Loucy (cell line): ENCODE measurements around the gene RS1.

Experiments
- H2AFZ ChIP-seq: fragments of 200-600 bp; sonication (generic); 2 replicates; pipeline ENCODE4 v1.6.0; 2016; ENCODE audit warnings: antibody characterized with exemption, mild to moderate bottlenecking, low read length, moderate library complexity
- H3F3A ChIP-seq: fragments of 200-600 bp; 2 replicates; pipeline ENCODE4 v1.6.0; 2016; ENCODE audit warnings: antibody characterized with exemption, low read depth, mild to moderate bottlenecking
- H3K27me3 ChIP-seq: fragments of 200-600 bp; sonication (generic); 2 replicates; pipeline ENCODE4 v1.6.1; 2014; ENCODE audit warnings: low read length, mild to moderate bottlenecking; ENCODE audit not compliant: insufficient read depth, poor library complexity, severe bottlenecking
- H3K36me3 ChIP-seq: fragments of 200-600 bp; sonication (generic); 2 replicates; pipeline ENCODE4 v1.6.1; 2016; ENCODE audit warnings: low read length; ENCODE audit not compliant: insufficient read depth
- H3K4me1 ChIP-seq: fragments of 200-600 bp; sonication (generic); 2 replicates; pipeline ENCODE4 v1.5.1; 2014; ENCODE audit warnings: low read length, mild to moderate bottlenecking; ENCODE audit not compliant: insufficient read depth, poor library complexity, severe bottlenecking
- H3K4me2 ChIP-seq: fragments of 200-600 bp; sonication (generic); 2 replicates; pipeline ENCODE4 v1.6.0; 2014; ENCODE audit warnings: antibody characterized with exemption, low read length, low read depth, mild to moderate bottlenecking; ENCODE audit not compliant: poor library complexity, severe bottlenecking
- H3K4me3 ChIP-seq: fragments of 200-600 bp; sonication (generic); 2 replicates; pipeline ENCODE4 v1.5.1; 2014; ENCODE audit warnings: low read length, mild to moderate bottlenecking, mixed read lengths; ENCODE audit not compliant: poor library complexity, severe bottlenecking
- H3K79me2 ChIP-seq: fragments of 200-600 bp; sonication (generic); 2 replicates; pipeline ENCODE4 v1.6.1; 2014; ENCODE audit warnings: low read length; ENCODE audit not compliant: insufficient read depth
- H3K9ac ChIP-seq: fragments of 200-600 bp; sonication (generic); 2 replicates; pipeline ENCODE4 v1.6.0; 2014; ENCODE audit warnings: mild to moderate bottlenecking, low read depth, low read length, moderate library complexity; ENCODE audit not compliant: poor library complexity, severe bottlenecking
- H3K9me2 ChIP-seq: fragments of 200-600 bp; sonication (generic); replicated peaks from 2 replicates; pipeline ENCODE4 v1.6.1; 2016; ENCODE audit warnings: low read depth, low read length, mixed read lengths
- H3K9me3 ChIP-seq: fragments of 200-600 bp; sonication (generic); 2 replicates; pipeline ENCODE4 v1.6.1; 2014; ENCODE audit warnings: mild to moderate bottlenecking, antibody characterized with exemption, low read length, low read depth; ENCODE audit not compliant: insufficient read depth
- H4K20me1 ChIP-seq: fragments of 200-600 bp; sonication (generic); 2 replicates; pipeline ENCODE4 v1.6.0; 2014; ENCODE audit warnings: antibody characterized with exemption, low read length, mild to moderate bottlenecking; ENCODE audit not compliant: insufficient read depth, poor library complexity, severe bottlenecking
- CTCF ChIP-seq: fragments of 200-600 bp; sonication (generic); conservative IDR thresholded peaks from 2 replicates; pipeline ENCODE4 v1.5.1; 2014; ENCODE audit warnings: mild to moderate bottlenecking, antibody characterized with exemption, low read length
- EZH2phosphoT487 ChIP-seq: fragments of 200-600 bp; IDR thresholded peaks from 2 replicates; pipeline ENCODE4 v1.6.1; 2018; ENCODE audit warnings: antibody characterized with exemption, mild to moderate bottlenecking, moderate library complexity, borderline replicate concordance

The RS1 gene

GRCh38 chrX:18619288-18619687, 52.6 kb downstream of the RS1 start:
- Histone ChIP-seq H3K9me3 (no peaks in the 10 kb centered on the region), H3K27me3 (no peaks in the 10 kb centered on the region), H2AFZ (no peak overlapping the region), H3F3A (no peaks in the 10 kb centered on the region), H3K36me3 (no peaks in the 10 kb centered on the region), H3K79me2 (no peaks in the 10 kb centered on the region), H3K9me2 (no peaks in the 10 kb centered on the region), H3K4me1 (no peaks in the 10 kb centered on the region), H3K4me2 (no peak overlapping the region), H4K20me1 (no peaks in the 10 kb centered on the region), H3K4me3 (no peak overlapping the region), H3K9ac (no peak overlapping the region)
- TF ChIP-seq EZH2phosphoT487 (no peak), CTCF (no peak)

GRCh38 chrX:18617407-18617750, 54.5 kb downstream of the RS1 start:
- Histone ChIP-seq H3K4me3 (no peak overlapping the region), H4K20me1 (no peaks in the 10 kb centered on the region), H3K4me2 (no peak overlapping the region), H3K9me2 (no peaks in the 10 kb centered on the region), H3K79me2 (no peaks in the 10 kb centered on the region), H3K36me3 (no peaks in the 10 kb centered on the region), H3F3A (no peaks in the 10 kb centered on the region), H3K9ac (no peak overlapping the region), H3K4me1 (no peaks in the 10 kb centered on the region), H3K9me3 (no peaks in the 10 kb centered on the region), H2AFZ (no peak overlapping the region), H3K27me3 (no peaks in the 10 kb centered on the region)
- TF ChIP-seq EZH2phosphoT487 (no peak), CTCF (no peak)

GRCh38 chrX:18616688-18617406, 55.1 kb downstream of the RS1 start:
- H3K4me2 ChIP-seq = no peak overlapping the region
- no peaks in the 10 kb centered on the region for H3F3A ChIP-seq
- H3K9me2 ChIP-seq = no peaks in the 10 kb centered on the region
- H3K4me1 ChIP-seq = no peaks in the 10 kb centered on the region
- no peaks in the 10 kb centered on the region for H3K79me2 ChIP-seq
- H3K36me3 ChIP-seq = no peaks in the 10 kb centered on the region
- TF ChIP-seq CTCF (no peak), EZH2phosphoT487 (no peak)
- no peak overlapping the region for H2AFZ ChIP-seq
- no peaks in the 10 kb centered on the region for H3K9me3 ChIP-seq
- H3K27me3 ChIP-seq = no peaks in the 10 kb centered on the region
- H3K4me3 ChIP-seq = no peak overlapping the region
- H3K9ac ChIP-seq = no peak overlapping the region
- H4K20me1 ChIP-seq = no peaks in the 10 kb centered on the region
